Activated naive CD8-positive, alpha-beta T cell treated with anti-CD3 and anti-CD28 coated beads, Interleukin-2, amount 50 U/mL, for 24 hours (primary cell): ENCODE measurements around the gene NOS1.

Experiments used
- ATAC-seq: fragments of 150-1000 bp; cut with Tn5 transposase; one replicate; pipeline ENCODE4 v1.10.0; 2021
- DNase-seq: peaks from one replicate; pipeline ENCODE4 v3.0.0; 2021
- H3K27ac Mint-ChIP-seq: one replicate; pipeline ENCODE4 v1.8.0; 2021; ENCODE audit warnings: mild to moderate bottlenecking, mixed read lengths
- H3K27me3 Mint-ChIP-seq: one replicate; pipeline ENCODE4 v1.8.0; 2021; ENCODE audit warnings: mixed read lengths
- H3K36me3 Mint-ChIP-seq: one replicate; pipeline ENCODE4 v1.8.0; 2021; ENCODE audit warnings: low read depth, mixed read lengths
- H3K4me1 Mint-ChIP-seq: one replicate; pipeline ENCODE4 v1.8.0; 2021; ENCODE audit warnings: mixed read lengths
- H3K4me3 Mint-ChIP-seq: one replicate; pipeline ENCODE4 v1.8.0; 2021; ENCODE audit warnings: mild to moderate bottlenecking, moderate library complexity, mixed read lengths
- H3K9me3 Mint-ChIP-seq: one replicate; pipeline ENCODE4 v1.8.0; 2021; ENCODE audit warnings: mixed read lengths

NOS1 gene

DNA sequence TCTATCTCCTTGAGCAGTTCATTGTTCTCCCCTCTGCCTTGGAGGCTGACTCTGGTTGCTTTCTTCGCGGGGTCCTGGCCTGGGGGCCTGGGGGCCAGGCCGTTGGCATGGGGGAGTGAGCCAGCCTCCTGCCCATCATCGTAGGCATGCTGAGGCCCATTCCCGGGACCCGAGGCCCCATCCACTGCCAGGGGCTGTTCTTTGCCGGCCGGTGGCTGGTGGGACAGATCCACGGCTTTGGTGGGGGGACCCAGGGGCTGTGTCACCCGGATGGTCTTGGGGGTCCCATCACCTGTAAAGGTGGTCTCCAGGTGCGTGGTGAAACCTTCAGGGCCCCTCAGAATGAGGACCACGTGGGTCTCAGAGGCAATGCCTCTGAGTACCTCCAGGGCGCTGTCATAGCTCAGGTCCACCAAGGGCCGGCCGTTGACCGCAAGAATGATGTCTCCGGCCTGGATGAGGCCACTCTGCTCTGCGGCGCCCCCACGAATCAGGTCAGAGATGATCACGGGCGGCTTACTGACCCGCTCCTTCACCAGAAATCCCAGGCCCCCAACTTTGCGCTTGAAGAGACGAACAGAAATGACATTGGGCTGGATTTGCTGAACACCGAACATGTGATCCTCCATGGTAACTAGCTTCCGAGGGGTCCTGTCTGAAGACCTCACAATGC, 30.8 kb downstream of the NOS1 start:
- no peaks in the 10 kb centered on the region for H3K4me1 Mint-ChIP-seq
- H3K27ac Mint-ChIP-seq = no peak overlapping the region
- ATAC-seq (no peak), DNase-seq (no peak)
- no peaks in the 10 kb centered on the region for H3K9me3 Mint-ChIP-seq
- H3K36me3 Mint-ChIP-seq = no peaks in the 10 kb centered on the region
- H3K27me3 Mint-ChIP-seq = peaks cover 25% of the 10 kb centered on the region
- no peak overlapping the region for H3K4me3 Mint-ChIP-seq

DNA sequence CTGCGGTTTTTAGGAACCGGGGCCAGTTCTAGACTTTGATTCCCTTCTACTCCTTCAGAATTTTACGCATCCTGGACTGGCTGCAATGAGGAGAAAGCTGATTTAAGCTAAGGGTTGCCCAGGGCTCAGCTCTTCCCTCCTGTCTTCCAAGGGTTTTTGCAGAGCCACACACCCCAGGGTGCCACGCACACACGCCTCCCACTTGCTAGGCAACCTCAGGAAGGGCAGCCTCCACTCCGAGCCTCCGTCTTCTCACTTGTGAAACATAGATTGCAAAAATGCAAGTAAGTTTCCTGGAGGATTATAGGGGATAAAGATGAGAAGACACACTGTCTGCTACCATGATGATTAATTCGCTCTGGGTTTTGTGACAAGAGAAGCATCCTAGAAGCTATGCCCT, 31.7 kb downstream of the NOS1 start:
- no peaks in the 10 kb centered on the region for H3K4me1 Mint-ChIP-seq
- no peak for DNase-seq
- no peaks in the 10 kb centered on the region for H3K36me3 Mint-ChIP-seq
- H3K27me3 Mint-ChIP-seq = peaks cover 20% of the 10 kb centered on the region
- H3K27ac Mint-ChIP-seq = no peak overlapping the region
- no peak for ATAC-seq
- no peak overlapping the region for H3K4me3 Mint-ChIP-seq
- H3K9me3 Mint-ChIP-seq = no peaks in the 10 kb centered on the region

DNA sequence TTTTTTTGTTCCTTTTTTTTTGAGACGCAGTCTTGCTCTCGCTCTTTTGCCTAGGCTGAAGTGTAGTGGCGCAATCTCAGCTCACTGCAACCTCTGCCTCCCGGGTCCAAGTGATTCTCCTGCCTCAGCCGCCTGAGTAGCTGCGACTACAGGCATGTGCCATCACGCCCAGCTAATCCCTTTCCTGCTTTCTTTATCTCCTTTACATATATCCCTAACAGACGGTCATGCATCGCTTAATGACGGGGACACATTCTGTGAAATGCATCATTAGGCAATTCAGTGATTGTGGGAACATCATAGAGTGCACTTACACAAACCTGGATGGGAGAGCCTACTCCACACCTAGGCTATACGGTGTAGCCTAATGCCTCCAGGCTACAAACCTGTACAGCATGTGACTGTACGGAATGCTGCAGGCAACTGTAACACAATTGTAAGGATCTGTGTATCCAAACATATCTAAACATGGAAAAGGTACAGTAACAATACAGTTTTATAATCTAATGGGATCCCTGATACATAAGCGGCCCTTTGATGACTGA, 32.8 kb downstream of the NOS1 start:
- DNase-seq (no peak), ATAC-seq (no peak)
- Mint-ChIP-seq H3K36me3 (no peaks in the 10 kb centered on the region), H3K4me1 (no peaks in the 10 kb centered on the region), H3K27ac (no peak overlapping the region), H3K27me3 (peaks cover 15% of the 10 kb centered on the region), H3K4me3 (no peak overlapping the region), H3K9me3 (no peaks in the 10 kb centered on the region)

DNA sequence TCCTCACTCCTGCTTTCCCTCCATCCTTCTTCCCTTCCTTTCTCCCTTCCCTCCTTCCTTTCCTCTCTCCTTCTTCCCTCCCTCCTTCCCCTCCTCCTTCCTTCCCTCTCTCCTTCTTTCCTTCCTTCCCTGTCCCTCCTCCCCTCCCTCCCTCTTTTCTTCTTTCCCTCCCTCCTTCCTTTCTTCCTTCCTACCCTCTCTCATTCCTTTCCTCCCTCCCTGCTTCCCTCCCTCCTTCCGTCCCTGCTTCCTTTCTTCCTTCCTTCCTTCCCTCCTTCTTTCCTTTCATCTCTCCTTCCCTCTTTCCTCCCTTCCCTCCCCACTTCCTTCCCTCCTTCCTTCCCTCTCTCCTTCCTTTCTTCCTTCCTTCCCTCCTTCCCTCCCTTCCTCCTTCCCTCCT, 39.0 kb downstream of the NOS1 start:
- Mint-ChIP-seq H3K4me1 (no peaks in the 10 kb centered on the region), H3K27me3 (peaks cover 2% of the 10 kb centered on the region), H3K4me3 (no peak overlapping the region), H3K36me3 (no peaks in the 10 kb centered on the region), H3K27ac (no peak overlapping the region), H3K9me3 (no peaks in the 10 kb centered on the region)
- ATAC-seq (no peak), DNase-seq (no peak)

- H3K4me3 Mint-ChIP-seq = no peak overlapping the region
- no peaks in the 10 kb centered on the region for H3K36me3 Mint-ChIP-seq
- no peak for ATAC-seq
- DNase-seq = no peak
- no peaks in the 10 kb centered on the region for H3K4me1 Mint-ChIP-seq
- H3K27me3 Mint-ChIP-seq = peaks cover 2% of the 10 kb centered on the region
- peaks cover under 1% of the 10 kb centered on the region for H3K9me3 Mint-ChIP-seq
- no peak overlapping the region for H3K27ac Mint-ChIP-seq
Measured at GRCh38 chr12:117321572-117321971, 39.9 kb downstream of the NOS1 start.

GRCh38 chr12:117318591-117318990, 42.8 kb downstream of the NOS1 start:
- no peak for ATAC-seq
- H3K36me3 Mint-ChIP-seq = no peaks in the 10 kb centered on the region
- no peaks in the 10 kb centered on the region for H3K4me1 Mint-ChIP-seq
- no peak for DNase-seq
- H3K27ac Mint-ChIP-seq = no peak overlapping the region
- H3K27me3 Mint-ChIP-seq = peaks cover 3% of the 10 kb centered on the region
- H3K9me3 Mint-ChIP-seq = peaks cover 6% of the 10 kb centered on the region
- H3K4me3 Mint-ChIP-seq = no peak overlapping the region

GRCh38 chr12:117316336-117316735, 45.1 kb downstream of the NOS1 start:
- Mint-ChIP-seq H3K27ac (no peak overlapping the region), H3K4me1 (no peaks in the 10 kb centered on the region), H3K9me3 (peaks cover 6% of the 10 kb centered on the region), H3K4me3 (no peak overlapping the region), H3K27me3 (peaks cover 6% of the 10 kb centered on the region), H3K36me3 (no peaks in the 10 kb centered on the region)
- DNase-seq = no peak
- ATAC-seq = no peak

- H3K9me3 Mint-ChIP-seq = peaks cover 6% of the 10 kb centered on the region
- H3K27me3 Mint-ChIP-seq = peaks cover 6% of the 10 kb centered on the region
- DNase-seq (no peak), ATAC-seq (no peak)
- no peak overlapping the region for H3K27ac Mint-ChIP-seq
- no peaks in the 10 kb centered on the region for H3K4me1 Mint-ChIP-seq
- H3K36me3 Mint-ChIP-seq = no peaks in the 10 kb centered on the region
- H3K4me3 Mint-ChIP-seq = no peak overlapping the region
Measured at GRCh38 chr12:117313926-117314325, 47.5 kb downstream of the NOS1 start.

DNA sequence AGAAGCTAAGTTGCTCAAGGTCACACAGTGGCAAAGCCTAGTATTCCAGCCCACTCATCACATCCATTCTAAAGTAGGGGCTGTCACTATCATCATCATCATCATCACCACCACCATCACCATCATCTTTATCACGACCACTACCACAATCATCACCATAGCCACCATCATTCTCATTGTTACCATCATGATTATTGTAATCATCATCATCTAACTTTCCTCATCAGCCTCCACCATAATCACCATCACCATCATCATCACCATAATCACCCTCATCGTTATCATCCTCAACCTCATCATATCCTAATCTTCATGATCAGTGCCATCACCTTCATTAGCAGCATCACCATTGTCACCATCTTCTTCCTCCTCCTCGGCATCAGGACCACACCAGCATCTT, 48.7 kb downstream of the NOS1 start:
- H3K27ac Mint-ChIP-seq = no peak overlapping the region
- no peaks in the 10 kb centered on the region for H3K4me1 Mint-ChIP-seq
- H3K4me3 Mint-ChIP-seq = no peak overlapping the region
- ATAC-seq (no peak), DNase-seq (no peak)
- no peaks in the 10 kb centered on the region for H3K36me3 Mint-ChIP-seq
- peaks cover 6% of the 10 kb centered on the region for H3K27me3 Mint-ChIP-seq
- peaks cover 9% of the 10 kb centered on the region for H3K9me3 Mint-ChIP-seq

DNA sequence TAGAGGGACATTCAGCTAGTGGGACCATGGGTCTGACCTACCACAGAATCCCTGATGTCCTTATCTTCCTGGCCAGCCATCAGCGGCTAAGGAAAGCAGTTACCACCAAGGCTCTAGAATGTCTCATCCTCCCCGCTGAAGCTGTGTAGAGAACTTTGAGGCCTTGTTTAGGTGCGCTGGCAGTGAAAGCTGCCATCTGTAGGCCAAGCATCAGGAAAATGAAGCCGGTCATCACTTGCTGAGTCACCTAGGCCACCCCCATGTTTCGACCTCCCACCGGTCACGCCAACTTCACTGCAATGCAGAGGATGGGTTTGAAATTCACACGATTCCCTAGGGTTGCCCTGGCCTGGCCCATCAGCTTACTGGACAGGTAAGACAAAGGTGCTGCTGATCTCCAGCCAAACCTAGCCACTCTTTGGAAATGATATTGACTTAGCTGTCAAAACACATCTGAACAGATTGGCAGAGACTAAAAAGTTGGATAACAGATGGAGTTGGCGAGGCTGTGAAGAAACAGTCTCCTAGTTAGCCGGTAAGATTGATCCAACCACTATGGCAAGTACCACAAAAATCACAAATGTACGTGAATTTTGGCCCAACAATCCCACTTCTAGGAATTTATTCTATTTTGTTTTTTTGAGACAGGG, 52.0 kb downstream of the NOS1 start:
- H3K36me3 Mint-ChIP-seq = no peaks in the 10 kb centered on the region
- H3K9me3 Mint-ChIP-seq = peaks cover 3% of the 10 kb centered on the region
- DNase-seq = no peak
- no peak overlapping the region for H3K27ac Mint-ChIP-seq
- no peak overlapping the region for H3K4me3 Mint-ChIP-seq
- H3K4me1 Mint-ChIP-seq = no peaks in the 10 kb centered on the region
- ATAC-seq = no peak
- H3K27me3 Mint-ChIP-seq = peaks cover 6% of the 10 kb centered on the region

DNA sequence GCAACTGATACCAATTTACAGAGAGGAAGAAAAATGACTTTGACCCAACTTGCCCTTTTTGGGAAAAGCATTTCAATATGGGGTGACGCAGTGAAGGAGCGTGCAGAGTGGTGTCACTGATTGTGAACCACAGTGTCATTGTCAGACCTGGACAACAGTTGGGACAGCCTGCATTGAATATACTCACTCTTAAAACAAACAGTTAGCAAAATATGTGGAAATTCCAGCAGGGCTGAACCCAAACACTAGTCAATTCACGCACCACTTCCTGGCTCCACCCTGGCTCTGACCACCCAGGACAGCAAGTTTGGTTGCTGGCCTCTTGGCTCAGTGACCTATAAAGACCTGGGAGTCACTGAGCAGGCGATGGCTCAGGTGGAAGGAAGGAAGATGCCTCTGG, 61.3 kb downstream of the NOS1 start:
- Mint-ChIP-seq H3K27me3 (peaks cover 3% of the 10 kb centered on the region), H3K36me3 (no peaks in the 10 kb centered on the region), H3K4me1 (no peaks in the 10 kb centered on the region), H3K4me3 (no peak overlapping the region), H3K27ac (no peak overlapping the region), H3K9me3 (no peaks in the 10 kb centered on the region)
- no peak for DNase-seq
- no peak for ATAC-seq

DNA sequence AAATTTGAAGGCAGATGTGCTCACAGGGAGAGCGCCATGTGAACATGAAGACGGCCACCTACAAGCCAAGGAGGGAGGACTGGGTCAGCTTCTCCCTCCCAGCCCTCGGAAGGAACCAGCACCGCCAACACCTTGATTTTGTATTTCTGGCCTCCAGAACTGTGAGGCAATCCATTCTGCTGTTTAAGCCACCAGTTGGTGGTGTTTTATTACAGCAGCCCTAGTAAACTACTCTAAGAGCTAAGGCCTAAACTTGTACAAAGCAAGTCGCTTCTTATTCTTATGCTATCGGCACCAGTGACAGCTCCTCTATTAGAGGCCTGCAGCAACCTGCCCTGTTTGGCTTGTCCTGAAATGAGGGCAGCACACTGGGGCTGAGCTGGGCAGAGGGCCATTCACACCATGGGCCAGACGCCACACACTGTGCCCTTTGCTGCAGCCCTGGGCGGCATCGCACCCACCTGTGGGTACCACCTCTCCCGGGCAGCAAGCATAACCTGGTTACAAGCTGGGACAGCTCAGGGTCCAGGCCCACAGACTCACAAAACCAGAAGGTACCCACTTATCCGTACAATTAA, 62.7 kb downstream of the NOS1 start:
- no peak for DNase-seq
- Mint-ChIP-seq H3K9me3 (no peaks in the 10 kb centered on the region), H3K27me3 (peaks cover 7% of the 10 kb centered on the region), H3K36me3 (no peaks in the 10 kb centered on the region), H3K27ac (no peak overlapping the region), H3K4me1 (no peaks in the 10 kb centered on the region), H3K4me3 (no peak overlapping the region)
- no peak for ATAC-seq

DNA sequence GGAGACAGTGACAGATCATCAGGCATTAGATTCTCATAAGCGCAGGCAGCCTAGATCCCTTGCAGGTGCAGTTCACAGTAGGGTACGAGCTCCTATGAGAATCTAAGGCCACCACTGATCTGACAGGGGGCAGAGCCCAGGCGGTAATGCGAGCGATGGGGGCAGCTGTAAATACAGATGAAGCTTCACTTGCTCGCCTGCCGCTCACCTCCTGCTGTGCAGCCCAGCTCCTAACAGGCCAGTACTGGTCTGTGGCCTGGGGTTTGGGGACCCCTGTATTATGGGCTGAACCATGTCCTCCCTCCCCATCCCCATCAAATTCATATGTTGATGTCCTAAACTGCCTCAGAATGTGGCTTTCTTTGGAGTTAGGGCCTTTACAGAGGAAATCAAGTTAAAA, 63.2 kb downstream of the NOS1 start:
- Mint-ChIP-seq H3K27me3 (peaks cover 8% of the 10 kb centered on the region), H3K36me3 (no peaks in the 10 kb centered on the region), H3K9me3 (no peaks in the 10 kb centered on the region), H3K4me1 (no peaks in the 10 kb centered on the region), H3K4me3 (no peak overlapping the region), H3K27ac (no peak overlapping the region)
- no peak for ATAC-seq
- no peak for DNase-seq

DNA sequence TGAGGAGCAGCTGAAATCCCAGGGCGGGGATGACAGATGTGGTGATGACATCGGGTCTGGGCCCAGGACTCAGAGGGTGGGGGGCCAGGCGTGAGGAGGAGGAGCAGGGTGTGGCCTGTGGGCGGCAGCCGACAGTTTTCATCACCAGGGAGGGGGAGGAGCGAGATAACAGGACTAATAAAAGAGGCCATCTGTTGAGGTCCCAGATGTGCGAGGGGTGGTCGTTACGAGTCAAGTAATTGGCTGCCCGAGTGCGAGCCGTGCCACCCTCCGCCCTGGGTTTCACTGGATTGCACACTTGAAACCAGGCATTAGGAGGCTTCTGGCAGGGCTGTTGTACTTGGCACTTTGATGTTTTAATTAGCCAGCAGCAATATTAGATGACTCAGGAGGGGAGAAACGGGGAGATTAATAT, 67.2 kb downstream of the NOS1 start:
- no peak overlapping the region for H3K27ac Mint-ChIP-seq
- no peaks in the 10 kb centered on the region for H3K4me1 Mint-ChIP-seq
- no peaks in the 10 kb centered on the region for H3K36me3 Mint-ChIP-seq
- ATAC-seq (no peak), DNase-seq (no peak)
- H3K4me3 Mint-ChIP-seq = no peak overlapping the region
- H3K9me3 Mint-ChIP-seq = peaks cover 5% of the 10 kb centered on the region
- H3K27me3 Mint-ChIP-seq = peaks cover 9% of the 10 kb centered on the region

GRCh38 chr12:117293510-117293909, 67.9 kb downstream of the NOS1 start:
- H3K9me3 Mint-ChIP-seq = peaks cover 5% of the 10 kb centered on the region
- no peaks in the 10 kb centered on the region for H3K36me3 Mint-ChIP-seq
- H3K27me3 Mint-ChIP-seq = peaks cover 9% of the 10 kb centered on the region
- no peak for DNase-seq
- no peaks in the 10 kb centered on the region for H3K4me1 Mint-ChIP-seq
- no peak for ATAC-seq
- H3K27ac Mint-ChIP-seq = no peak overlapping the region
- H3K4me3 Mint-ChIP-seq = no peak overlapping the region
